Measurements from ENCODE around the gene MGRN1. TPM values are rescaled to one million over a fixed set of nuclear protein-coding genes. Genes with fewer than 3 reads are reported as not detected.

The MGRN1 gene
- total RNA-seq, 2 experiments from 2014 or later = 72.7 to 73.2 TPM

DNA sequence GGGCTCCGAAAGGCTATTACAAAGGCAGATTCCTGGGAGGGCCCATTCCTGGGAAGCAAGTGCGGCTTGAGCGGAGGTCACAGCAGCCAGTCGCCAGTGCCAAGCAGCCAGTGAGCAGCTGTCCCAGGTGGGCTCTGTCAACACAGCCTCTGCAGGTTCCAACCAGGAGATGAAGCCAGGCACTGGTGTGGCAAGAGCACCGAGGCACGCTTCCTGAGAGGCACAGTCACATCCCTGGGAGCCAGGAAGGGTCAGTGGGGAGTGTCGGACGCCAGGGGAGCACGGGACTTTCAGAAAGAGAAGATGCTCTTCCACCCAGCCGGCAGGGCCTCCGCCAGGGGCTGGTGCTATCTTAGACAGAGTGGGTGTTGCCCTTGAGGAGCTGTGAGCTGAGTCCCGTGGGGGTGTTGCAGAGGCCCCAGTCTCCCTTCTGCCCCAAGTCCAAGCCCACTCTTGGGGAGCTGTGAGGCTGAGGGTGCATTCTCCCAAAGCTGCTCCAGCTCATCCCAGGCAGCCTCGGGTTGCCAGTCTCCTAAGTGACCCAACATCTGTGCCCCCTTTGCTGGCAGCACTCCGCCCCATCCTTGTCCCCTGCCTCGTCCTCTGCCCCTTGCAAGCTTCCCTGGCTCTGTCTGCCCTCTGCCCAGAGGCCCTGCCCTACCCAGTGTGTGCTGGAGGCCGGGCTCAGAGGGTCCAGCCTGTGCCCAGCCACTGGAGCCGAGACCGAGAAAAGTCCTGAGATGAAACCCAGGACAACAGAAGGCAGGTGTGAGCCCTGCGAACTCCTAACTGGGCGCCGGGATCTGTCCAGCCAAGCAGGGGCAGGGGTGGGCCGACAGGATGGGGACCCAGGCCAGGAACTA is 16.6 kb upstream of the MGRN1 start:
- Mint-ChIP-seq H3K9me3 (no peaks in the 10 kb centered on the region), H3K36me3 (no peaks in the 10 kb centered on the region), H3K27me3 (no peaks in the 10 kb centered on the region), H3K4me3 (no peak overlapping the region), H3K27ac (no peak overlapping the region), H3K4me1 (ENCODE audit: low read depth) (peaks cover 3% of the 10 kb centered on the region)
- no peak for DNase-seq
- CTCF ChIA-PET = interaction anchor here (0.5 to 1.0 kb wide), 2 partner anchors 9 to 16 kb away, joined by 3 to 5 read pairs; no protein-coding TSS in a partner anchor
- POLR2A ChIA-PET = no interaction called here
- intact Hi-C loops (cut with micrococcal nuclease) = no loop called here

DNA sequence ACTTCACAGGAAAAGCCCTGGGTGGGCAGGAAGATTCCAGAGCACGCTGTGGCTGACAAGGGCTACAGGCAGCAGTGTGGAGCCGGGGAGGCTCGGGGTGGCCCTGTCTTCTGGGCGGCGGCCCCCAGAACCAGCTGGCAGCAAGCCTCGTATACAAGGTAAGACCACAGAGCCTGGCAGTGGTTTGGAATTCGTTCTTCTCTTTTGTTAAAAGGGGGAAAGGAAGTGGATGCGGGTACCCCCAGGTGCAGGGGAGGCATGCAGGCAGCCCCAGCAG is 16.0 kb upstream of the MGRN1 start:
- H3K9me3 Mint-ChIP-seq = no peaks in the 10 kb centered on the region
- intact Hi-C loops (cut with micrococcal nuclease) = no loop called here
- ChIA-PET POLR2A (no interaction called here), CTCF (no interaction called here)
- DNase-seq = no peak
- H3K4me1 Mint-ChIP-seq (ENCODE audit: low read depth) = peaks cover 6% of the 10 kb centered on the region
- H3K27me3 Mint-ChIP-seq = no peaks in the 10 kb centered on the region
- no peak overlapping the region for H3K4me3 Mint-ChIP-seq
- no peaks in the 10 kb centered on the region for H3K36me3 Mint-ChIP-seq
- no peak overlapping the region for H3K27ac Mint-ChIP-seq

DNA sequence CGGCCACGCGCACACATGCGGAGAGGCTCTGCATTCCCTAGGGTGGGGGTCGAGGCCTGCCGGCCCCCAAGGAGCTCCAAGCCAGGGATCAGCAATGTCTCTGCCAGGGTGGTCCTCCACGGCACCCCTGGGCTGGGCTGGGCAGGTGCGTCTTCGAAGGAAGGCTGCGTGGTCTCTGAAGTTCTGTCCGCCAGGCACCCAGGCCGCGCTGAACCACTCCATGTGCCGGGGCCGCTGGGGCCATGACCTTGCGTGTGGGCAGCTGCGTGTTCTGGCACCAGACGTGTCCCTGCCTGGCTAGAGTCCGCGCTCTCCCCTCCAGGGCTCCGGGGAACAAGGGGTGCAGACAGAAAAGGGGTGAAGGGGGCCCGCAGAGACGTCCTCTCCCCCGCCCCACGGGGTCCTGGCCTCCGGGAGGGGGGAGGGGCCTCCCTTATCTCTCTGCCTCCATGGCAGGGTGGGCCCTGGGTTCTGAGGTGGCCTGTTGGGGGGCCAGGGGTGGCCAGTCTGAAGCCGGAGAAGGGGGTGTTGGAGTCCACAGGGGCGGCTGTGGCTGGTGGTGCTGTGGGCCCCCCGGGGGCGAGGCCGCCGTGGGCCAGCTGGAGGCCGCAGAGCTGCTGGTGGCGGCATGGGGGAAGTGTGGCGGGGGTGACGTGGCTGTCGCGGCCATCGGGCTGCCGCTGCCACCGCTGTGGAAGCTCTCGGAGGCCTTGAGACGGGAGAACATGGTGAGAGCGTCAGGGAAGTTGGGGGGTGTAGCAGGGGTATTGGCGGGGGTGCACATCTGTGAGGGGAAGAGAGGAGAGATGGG is 15.2 kb upstream of the MGRN1 start:
- POLR2A ChIA-PET = no interaction called here
- DNase-seq = no peak
- Mint-ChIP-seq H3K27ac (no peak overlapping the region), H3K36me3 (no peaks in the 10 kb centered on the region), H3K9me3 (no peaks in the 10 kb centered on the region), H3K27me3 (no peaks in the 10 kb centered on the region), H3K4me3 (no peak overlapping the region), H3K4me1 (ENCODE audit: low read depth) (peaks cover 6% of the 10 kb centered on the region)
- CTCF ChIA-PET = no interaction called here
- intact Hi-C loops (cut with micrococcal nuclease) = loop anchor here (10.0 kb wide), 1 partner anchor 355 kb away; no protein-coding TSS in a partner anchor

- no peaks in the 10 kb centered on the region for H3K9me3 Mint-ChIP-seq
- H3K27ac Mint-ChIP-seq = no peak overlapping the region
- no peaks in the 10 kb centered on the region for H3K27me3 Mint-ChIP-seq
- CTCF ChIA-PET = no interaction called here
- H3K4me1 Mint-ChIP-seq (ENCODE audit: low read depth) = peaks cover 8% of the 10 kb centered on the region
- no peak for DNase-seq
- H3K36me3 Mint-ChIP-seq = no peaks in the 10 kb centered on the region
- intact Hi-C loops (cut with micrococcal nuclease) = loop anchor here (10.0 kb wide), 1 partner anchor 356 kb away; no protein-coding TSS in a partner anchor
- POLR2A ChIA-PET = no interaction called here
- no peak overlapping the region for H3K4me3 Mint-ChIP-seq
Observed at GRCh38 chr16:4610011-4611005, 14.3 kb upstream of the MGRN1 start.

- ChIA-PET POLR2A (no interaction called here), CTCF (interaction anchor here (1.1 kb wide), 1 partner anchor 13 kb away, joined by 4 read pairs; the partner anchor contains the start of gene MGRN1)
- no peak for DNase-seq
- Mint-ChIP-seq H3K27ac (no peak overlapping the region), H3K9me3 (no peaks in the 10 kb centered on the region), H3K4me3 (no peak overlapping the region), H3K4me1 (ENCODE audit: low read depth) (peaks cover 16% of the 10 kb centered on the region), H3K27me3 (no peaks in the 10 kb centered on the region), H3K36me3 (no peaks in the 10 kb centered on the region)
- intact Hi-C loops (cut with micrococcal nuclease) = loop anchor here (10.0 kb wide), 1 partner anchor 357 kb away; no protein-coding TSS in a partner anchor
Observed at GRCh38 chr16:4611337-4612021, 13.1 kb upstream of the MGRN1 start.

- no peak overlapping the region for H3K27ac Mint-ChIP-seq
- H3K4me1 Mint-ChIP-seq (ENCODE audit: low read depth) = peaks cover 17% of the 10 kb centered on the region
- H3K9me3 Mint-ChIP-seq = no peaks in the 10 kb centered on the region
- ChIA-PET POLR2A (no interaction called here), CTCF (interaction anchor here (1.1 kb wide), 1 partner anchor 12 kb away, joined by 4 read pairs; the partner anchor contains the start of gene MGRN1)
- intact Hi-C loops (cut with micrococcal nuclease) = loop anchor here (10.0 kb wide), 1 partner anchor 358 kb away; no protein-coding TSS in a partner anchor
- no peaks in the 10 kb centered on the region for H3K36me3 Mint-ChIP-seq
- H3K4me3 Mint-ChIP-seq = no peak overlapping the region
- no peaks in the 10 kb centered on the region for H3K27me3 Mint-ChIP-seq
- DNase-seq = no peak
Observed at GRCh38 chr16:4612474-4612931, 12.1 kb upstream of the MGRN1 start.

- Mint-ChIP-seq H3K27me3 (no peaks in the 10 kb centered on the region), H3K4me1 (ENCODE audit: low read depth) (peaks cover 21% of the 10 kb centered on the region), H3K9me3 (no peaks in the 10 kb centered on the region), H3K27ac (no peak overlapping the region), H3K4me3 (peak overlapping the region; percentile 76), H3K36me3 (no peaks in the 10 kb centered on the region)
- ChIA-PET CTCF (interaction anchor here (1.1 to 4.5 kb wide), 2 partner anchors 11 to 13 kb away, joined by 4 to 50 read pairs; partner anchors contain the start of gene MGRN1), POLR2A (no interaction called here)
- no peak for DNase-seq
- intact Hi-C loops (cut with micrococcal nuclease) = loop anchor here (10.0 kb wide), 1 partner anchor 358 kb away; no protein-coding TSS in a partner anchor
Observed at GRCh38 chr16:4612977-4613635, 11.5 kb upstream of the MGRN1 start.

- peaks cover 23% of the 10 kb centered on the region for H3K4me1 Mint-ChIP-seq (ENCODE audit: low read depth)
- H3K9me3 Mint-ChIP-seq = no peaks in the 10 kb centered on the region
- peak; percentile 52 for DNase-seq
- H3K27ac Mint-ChIP-seq = no peak overlapping the region
- ChIA-PET POLR2A (interaction anchor here (0.6 kb wide), 1 partner anchor 342 kb away, joined by 3 read pairs; no protein-coding TSS in a partner anchor), CTCF (interaction anchor here (4.5 kb wide), 1 partner anchor 12 kb away, joined by 50 read pairs; the partner anchor contains the start of gene MGRN1)
- H3K36me3 Mint-ChIP-seq = no peaks in the 10 kb centered on the region
- intact Hi-C loops (cut with micrococcal nuclease) = loop anchor here (1.0 to 10.0 kb wide), 2 partner anchors 189 to 359 kb away; partner anchors contain the start of gene DNAJA3
- peak overlapping the region; percentile 76 for H3K4me3 Mint-ChIP-seq
- no peaks in the 10 kb centered on the region for H3K27me3 Mint-ChIP-seq
Observed at GRCh38 chr16:4613636-4614570, 10.7 kb upstream of the MGRN1 start.

DNA sequence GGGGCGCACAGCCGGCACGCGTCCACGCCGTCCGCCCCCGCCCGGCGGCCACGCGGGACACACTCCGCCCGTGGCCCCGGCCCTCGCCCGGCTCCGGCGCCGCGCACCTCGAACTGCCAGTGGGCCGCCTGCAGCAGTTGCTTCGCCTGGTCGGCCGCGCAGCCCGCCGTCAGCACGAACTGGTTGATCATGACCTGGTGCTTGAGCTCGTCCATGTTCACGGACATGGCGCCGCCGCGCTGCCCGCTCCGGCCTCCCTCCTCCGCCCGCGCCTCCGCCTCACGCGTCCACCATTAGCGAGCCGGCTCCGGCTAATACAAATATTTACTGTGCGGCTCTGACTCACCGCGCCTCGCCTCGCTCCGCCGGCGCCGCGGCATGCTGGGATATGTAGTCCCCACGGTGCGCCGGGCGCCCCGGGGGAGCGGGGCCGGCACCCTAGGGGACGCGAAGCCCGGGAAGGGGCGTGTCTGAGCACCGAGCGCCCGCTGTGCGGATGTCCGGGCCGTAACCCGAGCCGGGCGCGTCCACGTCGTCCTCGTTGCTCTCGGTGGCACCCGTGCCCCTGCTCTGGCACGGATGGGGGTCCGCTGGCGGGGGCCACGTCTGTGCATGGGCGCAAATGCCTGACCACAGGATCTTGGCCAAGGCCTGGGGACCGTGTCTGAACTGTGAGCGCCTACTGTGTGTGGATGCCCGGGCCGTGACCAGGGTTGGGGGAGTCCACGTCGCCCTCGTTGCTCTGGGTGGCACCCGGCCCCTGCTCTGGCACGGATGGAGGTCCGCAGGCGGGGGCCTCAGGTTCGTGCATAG is 9.8 kb upstream of the MGRN1 start, which contains the start of gene UBALD1:
UBALD1 (minus strand) TSS at position 318 of the 813 bp plus-strand sequence; CDS start at position 227, 91 bp downstream.
- ChIA-PET CTCF (interaction anchor here (1.5 to 4.5 kb wide), 2 partner anchors 11 to 361 kb away, joined by 3 to 50 read pairs; partner anchors contain the start of gene MGRN1), POLR2A (interaction anchor here (0.6 kb wide), 1 partner anchor 343 kb away, joined by 3 read pairs; no protein-coding TSS in a partner anchor)
- peak; percentile 87 for DNase-seq
- Mint-ChIP-seq H3K27ac (peak within 1 kb of the TSS; percentile 93), H3K27me3 (no peaks in the 10 kb centered on the region), H3K4me3 (peak within 1 kb of the TSS; percentile 86), H3K9me3 (no peaks in the 10 kb centered on the region), H3K36me3 (no peaks in the 10 kb centered on the region), H3K4me1 (ENCODE audit: low read depth) (peaks cover 23% of the 10 kb centered on the region)
- intact Hi-C loops (cut with micrococcal nuclease) = loop anchor here (1.0 to 10.0 kb wide), 4 partner anchors 63 to 483 kb away; partner anchors contain the start of genes DNAJA3 and EEF2KMT

Measured in activated CD4-positive, alpha-beta memory T cell treated with anti-CD3 and anti-CD28 coated beads for 36 hours (primary cell).